HCT116 (cell line): ENCODE data around the gene MARCHF3. TPM values are rescaled to one million over a fixed set of nuclear protein-coding genes. Genes with fewer than 3 reads are reported as not detected.

Experiments
- ATAC-seq: fragments of 200-7000 bp; cut with Tn5 transposase; 2 replicates; pipeline ENCODE4 v1.9.1; 2020; ENCODE audit warnings: mild to moderate bottlenecking, moderate library complexity
- BruUV-seq: library from RNA; stranded (reverse); fragments of 400-500 nt; replicated peaks from 2 replicates; lab custom pipeline; 2021; lab: Mats Ljungman, UMichigan
- CTCF ChIA-PET: fragments of 300-600 bp; sonication (Branson Sonifier 250); formaldehyde crosslinking; loops from one replicate; lab custom pipeline; 2021; ENCODE audit warnings: antibody characterized with exemption; lab: Charles Lee
- POLR2A ChIA-PET: fragments of 300-600, 350-600 bp; sonication (Branson Sonifier 250); formaldehyde crosslinking; loops from one replicate; lab custom pipeline; 2021; ENCODE audit warnings: antibody characterized with exemption; lab: Charles Lee
- RAD21 ChIA-PET, 2 experiments: fragments of 300-600 bp; sonication (Branson Sonifier 250); formaldehyde crosslinking; loops; one replicate each; lab custom pipeline; 2023; ENCODE audit warnings: low total read pairs in 2 of 2; ENCODE audit not compliant: uncharacterized antibody in 2 of 2, unreplicated experiment in 2 of 2, low non-redundant PET in 1 of 2; lab: Charles Lee
- DNase-seq: peaks from one replicate; pipeline ENCODE4 v3.0.0-alpha.2; 2010; ENCODE audit warnings: low read depth, low spot score
- H2AFZ ChIP-seq: fragments of 200-600 bp; shearing (Covaris generic), sonication (generic); 2 replicates; pipeline ENCODE4 v1.6.1; 2017; ENCODE audit warnings: low read depth, mixed run types, mixed read lengths, antibody characterized with exemption, low read length; ENCODE audit not compliant: poor library complexity, severe bottlenecking
- H3K27ac ChIP-seq: 2 replicates; pipeline ENCODE4 v1.5.1; 2012; ENCODE audit warnings: low read depth, low read length
- H3K27me3 ChIP-seq: fragments of 200-600 bp; sonication (generic); 2 replicates; pipeline ENCODE4 v1.6.1; 2016; ENCODE audit warnings: mixed run types, low read length, mixed read lengths; ENCODE audit not compliant: insufficient read depth
- H3K36me3 ChIP-seq, 2 experiments: fragments of 200-500 bp in 1 of 2; fragments of 200-600 bp in 1 of 2; sonication (Bioruptor generic) in 1 of 2; sonication (generic) in 1 of 2; 2 replicates each; pipeline versions ENCODE4 v1.5.1 to v1.6.1; 2014 to 2016; ENCODE audit warnings: low read length in 2 of 2, inconsistent platforms in 1 of 2, mixed read lengths in 1 of 2, mixed run types in 1 of 2; ENCODE audit not compliant: insufficient read depth in 2 of 2, control insufficient read depth in 1 of 2
- H3K4me1 ChIP-seq, 2 experiments: fragments of 200-600 bp in 1 of 2; sonication (generic) in 1 of 2; 2 replicates each; pipeline versions ENCODE4 v1.5.1 to v1.6.1; 2012 to 2017; ENCODE audit warnings: low read length in 2 of 2, inconsistent platforms in 1 of 2, mild to moderate bottlenecking in 1 of 2, mixed read lengths in 1 of 2, mixed run types in 1 of 2, moderate library complexity in 1 of 2; ENCODE audit not compliant: insufficient read depth in 2 of 2, control insufficient read depth in 1 of 2
- H3K4me2 ChIP-seq: fragments of 200-600 bp; sonication (generic); 2 replicates; pipeline ENCODE4 v1.6.1; 2017; ENCODE audit warnings: mixed run types, low read length, mixed read lengths
- H3K4me3 ChIP-seq, 2 experiments: fragments of 200-600 bp in 1 of 2; sonication (generic) in 1 of 2; replicated peaks in 1 of 2; 2 replicates each; pipeline ENCODE4 v1.5.1; 2011 to 2016; ENCODE audit warnings: low read length in 2 of 2, control low read depth in 1 of 2, low read depth in 1 of 2, mild to moderate bottlenecking in 1 of 2, mixed read lengths in 1 of 2, mixed run types in 1 of 2
- H3K79me2 ChIP-seq: fragments of 200-600 bp; sonication (generic); 2 replicates; pipeline ENCODE4 v1.6.1; 2017; ENCODE audit warnings: mild to moderate bottlenecking, mixed run types, low read length, moderate library complexity, mixed read lengths; ENCODE audit not compliant: insufficient read depth
- H3K9ac ChIP-seq: fragments of 200-600 bp; sonication (generic); 2 replicates; pipeline ENCODE4 v1.6.1; 2016; ENCODE audit warnings: low read length, mixed read lengths
- H3K9me2 ChIP-seq: fragments of 200-600 bp; sonication (generic), shearing (Covaris generic); 2 replicates; pipeline ENCODE4 v1.6.1; 2017; ENCODE audit warnings: mixed run types, mild to moderate bottlenecking, moderate library complexity; ENCODE audit not compliant: insufficient read depth
- H3K9me3 ChIP-seq, 2 experiments: fragments of 200-500 bp in 1 of 2; fragments of 200-600 bp in 1 of 2; sonication (Bioruptor generic) in 1 of 2; sonication (generic) in 1 of 2; 2 replicates each; pipeline ENCODE4 v1.6.1; 2014 to 2017; ENCODE audit warnings: low read length in 2 of 2, mixed read lengths in 2 of 2, inconsistent platforms in 1 of 2, low read depth in 1 of 2, mild to moderate bottlenecking in 1 of 2, mixed run types in 1 of 2, moderate library complexity in 1 of 2; ENCODE audit not compliant: control insufficient read depth in 1 of 2, insufficient read depth in 1 of 2
- H4K20me1 ChIP-seq: fragments of 200-600 bp; sonication (generic), shearing (Covaris generic); 2 replicates; pipeline ENCODE4 v1.6.1; 2017; ENCODE audit warnings: mixed run types, mild to moderate bottlenecking, moderate library complexity; ENCODE audit not compliant: insufficient read depth
- EGR1 ChIP-seq: IDR thresholded peaks from 2 replicates; pipeline ENCODE4 v1.6.1; 2012; ENCODE audit warnings: low read depth
- ELF1 ChIP-seq: IDR thresholded peaks from 2 replicates; pipeline ENCODE4 v1.6.1; 2012; ENCODE audit warnings: low read depth, borderline replicate concordance
- FOSL1 ChIP-seq: IDR thresholded peaks from 2 replicates; pipeline ENCODE4 v1.6.1; 2012; ENCODE audit warnings: low read depth
- JUND ChIP-seq: IDR thresholded peaks from 2 replicates; pipeline ENCODE4 v1.6.1; 2012
- POLR2AphosphoS5 ChIP-seq: IDR thresholded peaks from 2 replicates; pipeline ENCODE4 v1.6.1; 2011; ENCODE audit warnings: mild to moderate bottlenecking, low read depth, low read length, moderate library complexity
- SIN3A ChIP-seq: IDR thresholded peaks from 2 replicates; pipeline ENCODE4 v1.6.1; 2012; ENCODE audit warnings: low read depth
- SP1 ChIP-seq: IDR thresholded peaks from 2 replicates; pipeline ENCODE4 v1.6.1; 2012; ENCODE audit warnings: low read depth
- YY1 ChIP-seq: IDR thresholded peaks from 2 replicates; pipeline ENCODE4 v1.6.1; 2011; ENCODE audit warnings: low read length, low read depth, moderate library complexity, mild to moderate bottlenecking; ENCODE audit not compliant: insufficient replicate concordance; ENCODE audit errors: extremely low read depth
- ZNF274 ChIP-seq: fragments of 200-500 bp; sonication (Bioruptor generic); IDR thresholded peaks from 2 replicates; pipeline ENCODE4 v1.6.1; 2014; ENCODE audit warnings: mild to moderate bottlenecking, low read depth, low read length, inconsistent platforms
- intact Hi-C: fragments of 100-400 bp; cut with micrococcal nuclease; formaldehyde crosslinking; loops from 2 replicates; pipeline ENCODE4 v1.10.0; 2022
- total RNA-seq: library from RNA; stranded (reverse); gene quantifications from one replicate; pipeline ENCODE4 v1.2.1, GENCODE V29; 2021; ENCODE audit not compliant: unreplicated experiment
- TF ChIP-seq, protein P1 (sequence below): IDR thresholded peaks from 2 replicates; pipeline ENCODE4 v1.6.1; 2012; ENCODE audit warnings: low read depth
- TF ChIP-seq, protein P2 (sequence below): IDR thresholded peaks from 2 replicates; pipeline ENCODE4 v1.6.1; 2011; ENCODE audit warnings: mild to moderate bottlenecking, low read length, moderate library complexity; ENCODE audit not compliant: insufficient replicate concordance; ENCODE audit errors: extremely low read depth

The MARCHF3 gene
- total RNA-seq, 1 experiment from 2014 or later: 2.3 TPM

DNA sequence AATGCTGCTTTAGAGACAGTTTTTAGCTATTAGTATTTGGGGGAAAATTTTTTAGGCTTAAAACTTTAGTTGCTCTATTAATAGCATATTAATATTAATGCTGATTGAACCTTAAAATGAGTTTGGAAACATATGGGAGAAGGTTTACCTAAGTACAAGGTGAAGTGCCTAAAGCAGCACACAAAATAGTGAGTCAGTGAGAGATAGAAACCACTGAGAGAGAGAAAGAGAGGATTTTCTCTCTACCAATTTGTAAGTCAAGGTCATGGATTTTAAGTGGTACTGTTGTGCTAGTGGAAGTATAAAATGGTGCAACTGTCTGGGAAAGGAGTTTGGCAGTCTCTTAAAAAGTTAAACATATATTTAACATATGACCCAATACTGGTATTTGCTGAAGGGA, 64.9 kb downstream of the MARCHF3 start:
- H3K9me2 ChIP-seq: no peaks in the 10 kb centered on the region
- H3K36me3 ChIP-seq: no peaks in the 10 kb centered on the region
- DNase-seq (no peak), ATAC-seq (no peak)
- no peak overlapping the region for H3K4me2 ChIP-seq
- RAD21 ChIA-PET: no interaction called here
- no peaks in the 10 kb centered on the region for H3K9me3 ChIP-seq
- POLR2A ChIA-PET: no interaction called here
- H2AFZ ChIP-seq: no peak overlapping the region
- TF ChIP-seq, protein P1, sequence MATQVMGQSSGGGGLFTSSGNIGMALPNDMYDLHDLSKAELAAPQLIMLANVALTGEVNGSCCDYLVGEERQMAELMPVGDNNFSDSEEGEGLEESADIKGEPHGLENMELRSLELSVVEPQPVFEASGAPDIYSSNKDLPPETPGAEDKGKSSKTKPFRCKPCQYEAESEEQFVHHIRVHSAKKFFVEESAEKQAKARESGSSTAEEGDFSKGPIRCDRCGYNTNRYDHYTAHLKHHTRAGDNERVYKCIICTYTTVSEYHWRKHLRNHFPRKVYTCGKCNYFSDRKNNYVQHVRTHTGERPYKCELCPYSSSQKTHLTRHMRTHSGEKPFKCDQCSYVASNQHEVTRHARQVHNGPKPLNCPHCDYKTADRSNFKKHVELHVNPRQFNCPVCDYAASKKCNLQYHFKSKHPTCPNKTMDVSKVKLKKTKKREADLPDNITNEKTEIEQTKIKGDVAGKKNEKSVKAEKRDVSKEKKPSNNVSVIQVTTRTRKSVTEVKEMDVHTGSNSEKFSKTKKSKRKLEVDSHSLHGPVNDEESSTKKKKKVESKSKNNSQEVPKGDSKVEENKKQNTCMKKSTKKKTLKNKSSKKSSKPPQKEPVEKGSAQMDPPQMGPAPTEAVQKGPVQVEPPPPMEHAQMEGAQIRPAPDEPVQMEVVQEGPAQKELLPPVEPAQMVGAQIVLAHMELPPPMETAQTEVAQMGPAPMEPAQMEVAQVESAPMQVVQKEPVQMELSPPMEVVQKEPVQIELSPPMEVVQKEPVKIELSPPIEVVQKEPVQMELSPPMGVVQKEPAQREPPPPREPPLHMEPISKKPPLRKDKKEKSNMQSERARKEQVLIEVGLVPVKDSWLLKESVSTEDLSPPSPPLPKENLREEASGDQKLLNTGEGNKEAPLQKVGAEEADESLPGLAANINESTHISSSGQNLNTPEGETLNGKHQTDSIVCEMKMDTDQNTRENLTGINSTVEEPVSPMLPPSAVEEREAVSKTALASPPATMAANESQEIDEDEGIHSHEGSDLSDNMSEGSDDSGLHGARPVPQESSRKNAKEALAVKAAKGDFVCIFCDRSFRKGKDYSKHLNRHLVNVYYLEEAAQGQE: no peak
- no peak overlapping the region for H3K27ac ChIP-seq
- no peaks in the 10 kb centered on the region for H3K4me1 ChIP-seq
- intact Hi-C loops: no loop called here
- CTCF ChIA-PET: no interaction called here
- H3K79me2 ChIP-seq: no peaks in the 10 kb centered on the region
- H3K4me3 ChIP-seq: no peak overlapping the region
- no TSS peak for BruUV-seq
- H3K9ac ChIP-seq: no peak overlapping the region
- H3K27me3 ChIP-seq: no peaks in the 10 kb centered on the region
- H4K20me1 ChIP-seq: no peaks in the 10 kb centered on the region

DNA sequence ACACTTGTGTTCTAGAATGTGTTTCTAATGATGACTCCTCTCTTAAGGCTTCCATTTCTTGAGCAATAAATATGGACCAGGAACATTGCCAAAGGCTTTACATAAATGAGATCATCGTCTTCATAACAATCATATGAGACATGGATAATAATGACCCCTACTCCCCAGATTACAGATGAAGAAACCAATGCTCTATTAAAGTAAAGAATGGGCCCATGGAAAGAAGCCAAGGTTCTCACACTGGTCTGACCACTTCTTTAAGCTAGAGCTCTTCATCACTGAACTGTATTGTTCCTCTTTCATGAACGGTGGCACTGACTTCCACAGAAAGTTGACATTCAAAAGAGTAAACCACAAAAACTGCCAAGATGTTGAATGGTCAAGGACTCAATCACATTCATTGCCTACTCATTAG, 65.3 kb downstream of the MARCHF3 start:
- Histone ChIP-seq H2AFZ (no peak overlapping the region), H3K9me3 (no peaks in the 10 kb centered on the region), H4K20me1 (no peaks in the 10 kb centered on the region), H3K9me2 (no peaks in the 10 kb centered on the region), H3K27ac (no peak overlapping the region), H3K27me3 (no peaks in the 10 kb centered on the region), H3K79me2 (no peaks in the 10 kb centered on the region), H3K36me3 (no peaks in the 10 kb centered on the region), H3K4me1 (no peaks in the 10 kb centered on the region), H3K4me2 (no peak overlapping the region), H3K9ac (no peak overlapping the region), H3K4me3 (no peak overlapping the region)
- no TSS peak for BruUV-seq
- ATAC-seq: no peak
- intact Hi-C loops: no loop called here
- POLR2A ChIA-PET: no interaction called here
- RAD21 ChIA-PET: no interaction called here
- no peak for DNase-seq
- CTCF ChIA-PET: no interaction called here
- no peak for TF ChIP-seq EGR1
- TF ChIP-seq YY1: no peak
- TF ChIP-seq ELF1: no peak
- TF ChIP-seq, protein P1: no peak
- TF ChIP-seq, protein P2, sequence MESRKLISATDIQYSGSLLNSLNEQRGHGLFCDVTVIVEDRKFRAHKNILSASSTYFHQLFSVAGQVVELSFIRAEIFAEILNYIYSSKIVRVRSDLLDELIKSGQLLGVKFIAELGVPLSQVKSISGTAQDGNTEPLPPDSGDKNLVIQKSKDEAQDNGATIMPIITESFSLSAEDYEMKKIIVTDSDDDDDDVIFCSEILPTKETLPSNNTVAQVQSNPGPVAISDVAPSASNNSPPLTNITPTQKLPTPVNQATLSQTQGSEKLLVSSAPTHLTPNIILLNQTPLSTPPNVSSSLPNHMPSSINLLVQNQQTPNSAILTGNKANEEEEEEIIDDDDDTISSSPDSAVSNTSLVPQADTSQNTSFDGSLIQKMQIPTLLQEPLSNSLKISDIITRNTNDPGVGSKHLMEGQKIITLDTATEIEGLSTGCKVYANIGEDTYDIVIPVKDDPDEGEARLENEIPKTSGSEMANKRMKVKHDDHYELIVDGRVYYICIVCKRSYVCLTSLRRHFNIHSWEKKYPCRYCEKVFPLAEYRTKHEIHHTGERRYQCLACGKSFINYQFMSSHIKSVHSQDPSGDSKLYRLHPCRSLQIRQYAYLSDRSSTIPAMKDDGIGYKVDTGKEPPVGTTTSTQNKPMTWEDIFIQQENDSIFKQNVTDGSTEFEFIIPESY: no peak
- TF ChIP-seq ZNF274: no peak
- TF ChIP-seq POLR2AphosphoS5: no peak
- no peak for TF ChIP-seq SIN3A
- TF ChIP-seq FOSL1: no peak
- no peak for TF ChIP-seq SP1
- no peak for TF ChIP-seq JUND
